CD8-positive, alpha-beta memory T cell (primary cell): Measurements from ENCODE around the gene COX6A2. TPM values are rescaled to one million over a fixed set of nuclear protein-coding genes. Genes with fewer than 3 reads are reported as not detected.
A peak's percentile ranks its signal among the peaks of the same experiment; 100 is the strongest.

Experiments used
- CTCF ChIA-PET: fragments of 350-600 bp; sonication (Branson Sonifier 250); formaldehyde crosslinking; loops from one replicate; lab custom pipeline; 2021; ENCODE audit warnings: antibody characterized with exemption; lab: Charles Lee
- POLR2A ChIA-PET: fragments of 350-600 bp; sonication (Branson Sonifier 250); formaldehyde crosslinking; loops from one replicate; lab custom pipeline; 2021; ENCODE audit warnings: antibody characterized with exemption; lab: Charles Lee
- DNase-seq, 5 donors: peaks; one replicate each; pipeline versions ENCODE4 v3.0.0 to v3.0.0-alpha.2; 2020 to 2022; ENCODE audit warnings: mixed read lengths in 1 of 5
- H3K27ac ChIP-seq: one replicate; pipeline ENCODE4 v1.7.0; 2013; ENCODE audit warnings: low read depth, mild to moderate bottlenecking, low read length, moderate library complexity
- H3K27me3 ChIP-seq: 2 replicates; pipeline ENCODE4 v1.7.0; 2013; ENCODE audit warnings: low read length, mild to moderate bottlenecking; ENCODE audit not compliant: insufficient read depth, poor library complexity, severe bottlenecking
- H3K36me3 ChIP-seq: 2 replicates; pipeline ENCODE4 v1.7.0; 2013; ENCODE audit warnings: mild to moderate bottlenecking, low read length, moderate library complexity; ENCODE audit not compliant: insufficient read depth
- H3K4me1 ChIP-seq: 2 replicates; pipeline ENCODE4 v1.7.0; 2013; ENCODE audit warnings: mild to moderate bottlenecking, low read length, moderate library complexity; ENCODE audit not compliant: insufficient read depth
- H3K4me3 ChIP-seq: 2 replicates; pipeline ENCODE4 v1.7.0; 2013; ENCODE audit warnings: mild to moderate bottlenecking, low read length
- H3K9me3 ChIP-seq: 2 replicates; pipeline ENCODE4 v1.7.0; 2013; ENCODE audit warnings: mild to moderate bottlenecking, low read length
- H3K27ac Mint-ChIP-seq, 8 donors: one replicate each; pipeline ENCODE4 v1.8.0; 2020 to 2021; ENCODE audit warnings: mixed read lengths in 8 of 8, mild to moderate bottlenecking in 6 of 8, inconsistent platforms in 3 of 8, moderate library complexity in 3 of 8
- H3K27me3 Mint-ChIP-seq, 2 donors: one replicate each; pipeline ENCODE4 v1.8.0; 2020 to 2021; ENCODE audit warnings: mixed read lengths in 2 of 2, mild to moderate bottlenecking in 1 of 2, moderate library complexity in 1 of 2
- H3K36me3 Mint-ChIP-seq, 3 donors: one replicate each; pipeline ENCODE4 v1.8.0; 2020 to 2021; ENCODE audit warnings: mixed read lengths in 3 of 3, inconsistent platforms in 1 of 3, mild to moderate bottlenecking in 1 of 3
- H3K4me1 Mint-ChIP-seq, 3 donors: one replicate each; pipeline ENCODE4 v1.8.0; 2020 to 2021; ENCODE audit warnings: mixed read lengths in 3 of 3, inconsistent platforms in 1 of 3, mild to moderate bottlenecking in 1 of 3
- H3K4me3 Mint-ChIP-seq, 7 donors: one replicate each; pipeline ENCODE4 v1.8.0; 2020 to 2021; ENCODE audit warnings: mixed read lengths in 7 of 7, mild to moderate bottlenecking in 6 of 7, moderate library complexity in 4 of 7, inconsistent platforms in 2 of 7
- H3K9me3 Mint-ChIP-seq, 5 donors: one replicate each; pipeline ENCODE4 v1.8.0; 2020 to 2022; ENCODE audit warnings: mixed read lengths in 5 of 5, mild to moderate bottlenecking in 3 of 5, moderate library complexity in 2 of 5, inconsistent platforms in 1 of 5
- polyA plus RNA-seq: library from polyadenylated mRNA; unstranded; fragments of 300-500 nt; fragmentation: Illumina TruSeq; gene quantifications from one replicate; pipeline ENCODE4 v1.2.3, GENCODE V29; 2021
- total RNA-seq, 2 experiments: library from RNA; stranded (reverse); gene quantifications; one replicate each; pipeline ENCODE4 v1.2.3, GENCODE V29; 2021

Gene COX6A2
- total and polyA plus RNA-seq, 3 experiments from 2014 or later, result not detected

GRCh38 chr16:31410082-31410481 is 18.1 kb downstream of the COX6A2 start:
- Mint-ChIP-seq H3K4me1 (peaks cover 14 to 15% (median 15%) of the 10 kb centered on the region in 3 donors), H3K36me3 (no peaks in the 10 kb centered on the region), H3K9me3 (no peaks in the 10 kb centered on the region), H3K4me3 (no peak overlapping the region), H3K27ac (peak overlapping the region in 1 of 8 donors; percentile 71), H3K27me3 (peaks cover 1 to 3% of the 10 kb centered on the region in 2 donors)
- ChIA-PET CTCF (no interaction called here), POLR2A (no interaction called here)
- Histone ChIP-seq H3K27ac (no peak overlapping the region), H3K27me3 (no peaks in the 10 kb centered on the region), H3K36me3 (no peaks in the 10 kb centered on the region), H3K4me1 (peaks cover 11% of the 10 kb centered on the region), H3K4me3 (no peak overlapping the region), H3K9me3 (no peaks in the 10 kb centered on the region)
- DNase-seq, result no peak

GRCh38 chr16:31409433-31409832 is 18.7 kb downstream of the COX6A2 start:
- CTCF ChIA-PET, result no interaction called here

GRCh38 chr16:31407406-31407805 is 20.8 kb downstream of the COX6A2 start:
- no peaks in the 10 kb centered on the region for H3K36me3 Mint-ChIP-seq
- Histone ChIP-seq H3K4me3 (no peak overlapping the region), H3K4me1 (peaks cover 7% of the 10 kb centered on the region), H3K27me3 (no peaks in the 10 kb centered on the region), H3K36me3 (no peaks in the 10 kb centered on the region), H3K9me3 (no peaks in the 10 kb centered on the region), H3K27ac (no peak overlapping the region)
- POLR2A ChIA-PET, result no interaction called here
- CTCF ChIA-PET, result interaction anchor here (0.7 kb wide), 1 partner anchor 210 kb away, joined by 3 read pairs; no protein-coding TSS in a partner anchor
- peak overlapping the region in 1 of 8 donors; percentile 58 for H3K27ac Mint-ChIP-seq
- H3K9me3 Mint-ChIP-seq, result no peaks in the 10 kb centered on the region
- peaks cover 4 to 7% (median 7%) of the 10 kb centered on the region in 3 donors for H3K4me1 Mint-ChIP-seq
- DNase-seq, result no peak
- peak overlapping the region in 1 of 7 donors; percentile 6 for H3K4me3 Mint-ChIP-seq
- H3K27me3 Mint-ChIP-seq, result peaks cover 1 to 3% of the 10 kb centered on the region in 2 donors

More at GRCh38 chr16:31409433-31409832, 18.7 kb downstream of the COX6A2 start:
- no peaks in the 10 kb centered on the region for H3K27me3 ChIP-seq
- Mint-ChIP-seq H3K9me3 (no peaks in the 10 kb centered on the region), H3K27ac (no peak overlapping the region), H3K27me3 (peaks cover 1 to 3% of the 10 kb centered on the region in 2 donors), H3K4me3 (no peak overlapping the region), H3K4me1 (peaks cover 7 to 9% (median 9%) of the 10 kb centered on the region in 3 donors), H3K36me3 (no peaks in the 10 kb centered on the region)
- no peaks in the 10 kb centered on the region for H3K36me3 ChIP-seq
- DNase-seq, result no peak
- no peak overlapping the region for H3K4me3 ChIP-seq
- POLR2A ChIA-PET, result no interaction called here
- H3K27ac ChIP-seq, result no peak overlapping the region
- peaks cover 5% of the 10 kb centered on the region for H3K4me1 ChIP-seq
- H3K9me3 ChIP-seq, result no peaks in the 10 kb centered on the region

GRCh38 chr16:31404353-31405064 is 23.7 kb downstream of the COX6A2 start:
- H3K27ac Mint-ChIP-seq, result peak overlapping the region in 1 of 8 donors; percentile 96
- Histone ChIP-seq H3K4me3 (no peak overlapping the region), H3K4me1 (peaks cover 11% of the 10 kb centered on the region), H3K27me3 (no peaks in the 10 kb centered on the region), H3K27ac (no peak overlapping the region), H3K9me3 (no peaks in the 10 kb centered on the region), H3K36me3 (no peaks in the 10 kb centered on the region)
- peaks cover 3% of the 10 kb centered on the region in 2 donors for H3K27me3 Mint-ChIP-seq
- peaks cover 2 to 8% (median 5%) of the 10 kb centered on the region in 5 donors for H3K9me3 Mint-ChIP-seq
- H3K36me3 Mint-ChIP-seq, result no peaks in the 10 kb centered on the region
- CTCF ChIA-PET, result interaction anchor here (1.9 kb wide), 1 partner anchor 22 kb away, joined by 5 read pairs; no protein-coding TSS in a partner anchor
- DNase-seq, result no peak
- no peak overlapping the region for H3K4me3 Mint-ChIP-seq
- H3K4me1 Mint-ChIP-seq, result peaks cover 16 to 30% (median 19%) of the 10 kb centered on the region in 3 donors
- POLR2A ChIA-PET, result no interaction called here

GRCh38 chr16:31403590-31404352 is 24.4 kb downstream of the COX6A2 start:
- H3K9me3 Mint-ChIP-seq, result peaks cover 5 to 11% (median 8%) of the 10 kb centered on the region in 5 donors
- no peaks in the 10 kb centered on the region for H3K9me3 ChIP-seq
- H3K27ac Mint-ChIP-seq, result peak overlapping the region in 2 of 8 donors; percentile 19 to 41
- CTCF ChIA-PET, result interaction anchor here (1.9 kb wide), 1 partner anchor 21 kb away, joined by 5 read pairs; no protein-coding TSS in a partner anchor
- POLR2A ChIA-PET, result no interaction called here
- H3K4me3 Mint-ChIP-seq, result no peak overlapping the region
- no peaks in the 10 kb centered on the region for H3K27me3 ChIP-seq
- H3K4me1 ChIP-seq, result peaks cover 16% of the 10 kb centered on the region
- no peak for DNase-seq
- no peaks in the 10 kb centered on the region for H3K36me3 Mint-ChIP-seq
- no peak overlapping the region for H3K4me3 ChIP-seq
- H3K36me3 ChIP-seq, result no peaks in the 10 kb centered on the region
- H3K27me3 Mint-ChIP-seq, result peaks cover 3% of the 10 kb centered on the region in 2 donors
- H3K27ac ChIP-seq, result no peak overlapping the region
- peaks cover 22 to 37% (median 25%) of the 10 kb centered on the region in 3 donors for H3K4me1 Mint-ChIP-seq

- Histone ChIP-seq H3K9me3 (no peaks in the 10 kb centered on the region), H3K27me3 (no peaks in the 10 kb centered on the region), H3K4me1 (peaks cover 16% of the 10 kb centered on the region), H3K27ac (no peak overlapping the region), H3K4me3 (no peak overlapping the region), H3K36me3 (no peaks in the 10 kb centered on the region)
- Mint-ChIP-seq H3K27ac (peak overlapping the region in 5 of 8 donors; percentile 15 to 86 (median 66)), H3K4me1 (peaks cover 22 to 40% (median 32%) of the 10 kb centered on the region in 3 donors), H3K4me3 (peak overlapping the region in 1 of 7 donors; percentile 26), H3K36me3 (no peaks in the 10 kb centered on the region), H3K27me3 (peaks cover 0 to 2% of the 10 kb centered on the region in 2 donors), H3K9me3 (peaks cover 5 to 11% (median 8%) of the 10 kb centered on the region in 5 donors)
- DNase-seq, result no peak
- CTCF ChIA-PET, result no interaction called here
- POLR2A ChIA-PET, result no interaction called here
Measured at GRCh38 chr16:31402687-31403086, 25.5 kb downstream of the COX6A2 start.

GRCh38 chr16:31401436-31401835 is 26.7 kb downstream of the COX6A2 start:
- peaks cover 0 to 2% of the 10 kb centered on the region in 2 donors for H3K27me3 Mint-ChIP-seq
- peaks cover 5 to 11% (median 8%) of the 10 kb centered on the region in 5 donors for H3K9me3 Mint-ChIP-seq
- no peaks in the 10 kb centered on the region for H3K9me3 ChIP-seq
- DNase-seq, result no peak
- H3K27me3 ChIP-seq, result no peaks in the 10 kb centered on the region
- peak overlapping the region in 1 of 8 donors; percentile 72 for H3K27ac Mint-ChIP-seq
- ChIA-PET CTCF (no interaction called here), POLR2A (no interaction called here)
- H3K4me3 Mint-ChIP-seq, result peak overlapping the region in 1 of 7 donors; percentile 23
- no peak overlapping the region for H3K4me3 ChIP-seq
- H3K4me1 ChIP-seq, result peaks cover 16% of the 10 kb centered on the region
- no peak overlapping the region for H3K27ac ChIP-seq
- H3K36me3 Mint-ChIP-seq, result no peaks in the 10 kb centered on the region
- no peaks in the 10 kb centered on the region for H3K36me3 ChIP-seq
- H3K4me1 Mint-ChIP-seq, result peaks cover 22 to 40% (median 32%) of the 10 kb centered on the region in 3 donors
